ENCODE measurements around the gene CHST4.

DNA sequence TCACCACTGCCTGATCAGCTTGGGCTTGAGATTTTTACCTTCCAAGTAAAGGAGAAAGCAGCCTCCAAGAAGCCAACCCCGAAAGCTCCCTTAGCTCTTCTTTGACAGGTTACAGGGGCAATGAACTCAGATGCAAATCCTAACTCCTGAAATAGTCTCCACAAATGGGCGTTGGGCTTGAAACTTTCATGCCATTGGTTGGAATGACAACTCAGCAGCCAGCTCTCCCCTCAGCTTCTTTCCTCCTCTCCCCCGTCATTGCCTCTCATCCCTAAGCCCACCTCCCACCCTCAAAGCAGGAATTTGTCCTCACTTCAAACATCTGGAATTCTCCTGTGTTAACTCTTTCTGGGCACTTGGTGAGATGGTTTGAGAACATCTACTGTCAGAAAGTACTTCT lies 50.7 kb downstream of the CHST4 start, which contains the start of gene TAT:
- TF ChIP-seq, protein P1, sequence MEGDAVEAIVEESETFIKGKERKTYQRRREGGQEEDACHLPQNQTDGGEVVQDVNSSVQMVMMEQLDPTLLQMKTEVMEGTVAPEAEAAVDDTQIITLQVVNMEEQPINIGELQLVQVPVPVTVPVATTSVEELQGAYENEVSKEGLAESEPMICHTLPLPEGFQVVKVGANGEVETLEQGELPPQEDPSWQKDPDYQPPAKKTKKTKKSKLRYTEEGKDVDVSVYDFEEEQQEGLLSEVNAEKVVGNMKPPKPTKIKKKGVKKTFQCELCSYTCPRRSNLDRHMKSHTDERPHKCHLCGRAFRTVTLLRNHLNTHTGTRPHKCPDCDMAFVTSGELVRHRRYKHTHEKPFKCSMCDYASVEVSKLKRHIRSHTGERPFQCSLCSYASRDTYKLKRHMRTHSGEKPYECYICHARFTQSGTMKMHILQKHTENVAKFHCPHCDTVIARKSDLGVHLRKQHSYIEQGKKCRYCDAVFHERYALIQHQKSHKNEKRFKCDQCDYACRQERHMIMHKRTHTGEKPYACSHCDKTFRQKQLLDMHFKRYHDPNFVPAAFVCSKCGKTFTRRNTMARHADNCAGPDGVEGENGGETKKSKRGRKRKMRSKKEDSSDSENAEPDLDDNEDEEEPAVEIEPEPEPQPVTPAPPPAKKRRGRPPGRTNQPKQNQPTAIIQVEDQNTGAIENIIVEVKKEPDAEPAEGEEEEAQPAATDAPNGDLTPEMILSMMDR (IDR thresholded peaks at IDR 0.05), result no peak
- TF ChIP-seq POLR2A (IDR thresholded peaks at IDR 0.05), result no peak
- TF ChIP-seq POLR2AphosphoS5 (IDR thresholded peaks at IDR 0.05; ENCODE audit: insufficient read depth in 1 of 2, low read depth in 1 of 2), result no peak

Measured in vagina (tissue), 2 donors.